ENCODE measurements around the gene DNAJC17.

- TF ChIP-seq EZH2 (IDR thresholded peaks at IDR 0.05; ENCODE audit: borderline replicate concordance, insufficient read depth, low read depth, low read length, poor library complexity, severe bottlenecking) (no peak), CTCF (IDR thresholded peaks at IDR 0.05) (no peak)
Observed at GRCh38 chr15:40812721-40813425, 5.6 kb upstream of the DNAJC17 start.
